Transverse colon (tissue), 4 donors: ENCODE results near the gene MID2. TPM values are rescaled to one million over a fixed set of nuclear protein-coding genes. Genes with fewer than 3 reads are reported as not detected.

ENCODE experiments used
- DNase-seq: peaks from one replicate; pipeline ENCODE4 v3.0.0-alpha.2; 2019
- H3K27ac ChIP-seq, 4 donors: fragments of 200-600 bp; sonication (generic); 2 replicates each; pipeline ENCODE4 v1.5.1; 2016 to 2018; ENCODE audit warnings: inconsistent platforms in 4 of 4
- H3K27me3 ChIP-seq: fragments of 200-600 bp; sonication (generic); 2 replicates; pipeline ENCODE4 v1.5.1; 2017; ENCODE audit warnings: inconsistent platforms
- H3K36me3 ChIP-seq, 4 donors: fragments of 200-600 bp; sonication (generic); 2 replicates each; pipeline ENCODE4 v1.5.1; 2017 to 2019; ENCODE audit warnings: inconsistent platforms in 4 of 4
- H3K4me1 ChIP-seq, 4 donors: fragments of 200-600 bp; sonication (generic); 2 replicates each; pipeline ENCODE4 v1.5.1; 2017 to 2020; ENCODE audit warnings: inconsistent platforms in 4 of 4
- H3K4me3 ChIP-seq, 4 donors: fragments of 200-600 bp; sonication (generic); 1 replicate in 1 of 4; 2 replicates in 3 of 4; pipeline versions ENCODE4 v1.5.1 to v1.6.1; 2017 to 2019; ENCODE audit warnings: inconsistent platforms in 4 of 4
- H3K9me3 ChIP-seq, 2 donors: fragments of 200-600 bp; sonication (generic); 2 replicates each; pipeline ENCODE4 v1.5.1; 2017 to 2019; ENCODE audit warnings: inconsistent platforms in 2 of 2
- CTCF ChIP-seq, 5 experiments: fragments of 200-600 bp in 3 of 5; fragments of 450-650 bp in 2 of 5; sonication (generic) in 3 of 5; IDR thresholded peaks; 1 replicate in 2 of 5; 2 replicates in 3 of 5; pipeline ENCODE4 v1.5.1; 2016 to 2017; ENCODE audit warnings: antibody characterized with exemption in 5 of 5, inconsistent platforms in 3 of 5, mild to moderate bottlenecking in 2 of 5, moderate library complexity in 1 of 5
- EP300 ChIP-seq: sonication (generic); formaldehyde crosslinking; IDR thresholded peaks from one replicate; pipeline ENCODE4 v1.6.1; 2017; ENCODE audit warnings: antibody characterized with exemption, low read depth
- POLR2A ChIP-seq: fragments of 450-650 bp; IDR thresholded peaks from one replicate; pipeline ENCODE4 v1.6.1; 2016; ENCODE audit warnings: antibody characterized with exemption, mild to moderate bottlenecking, moderate library complexity
- POLR2AphosphoS5 ChIP-seq, 3 donors: sonication (generic); formaldehyde crosslinking; IDR thresholded peaks; one replicate each; pipeline ENCODE4 v1.6.1; 2016; ENCODE audit warnings: antibody characterized with exemption in 3 of 3
- WGBS, 2 donors: methylation state at CpG; one replicate each; pipeline ENCODE4 v1.1.5; 2018; ENCODE audit warnings: low coverage in 1 of 2; 5-methylcytosine and 5-hydroxymethylcytosine counted together
- in situ Hi-C, 4 donors: fragments of 200-750 bp; cut with MboI; loops; one replicate each; pipeline versions ENCODE4 v1.15.0 to v1.15.1; 2017; ENCODE audit warnings: low sequenced_read_pairs in 3 of 4, low pct_ligation_motif_present in 1 of 4, low pct_unique_long_range_greater_than_20kb in 1 of 4
- intact Hi-C: fragments of 100-400 bp; cut with DNase I; formaldehyde crosslinking; loops from one replicate; pipeline ENCODE4 v1.15.1; 2023; ENCODE audit warnings: low total_unique reads
- total RNA-seq, 4 donors: library from RNA; depleted of rRNA; stranded (reverse); fragments of >200 nt; gene quantifications; one replicate each; pipeline ENCODE4 v1.1.0, GENCODE V29; 2016

The MID2 gene
- total RNA-seq, result 10 to 100 TPM in 2 of 4 donors, 1 to 10 TPM in 2; 4.6 to 76.6 (median 12.8) TPM

DNA sequence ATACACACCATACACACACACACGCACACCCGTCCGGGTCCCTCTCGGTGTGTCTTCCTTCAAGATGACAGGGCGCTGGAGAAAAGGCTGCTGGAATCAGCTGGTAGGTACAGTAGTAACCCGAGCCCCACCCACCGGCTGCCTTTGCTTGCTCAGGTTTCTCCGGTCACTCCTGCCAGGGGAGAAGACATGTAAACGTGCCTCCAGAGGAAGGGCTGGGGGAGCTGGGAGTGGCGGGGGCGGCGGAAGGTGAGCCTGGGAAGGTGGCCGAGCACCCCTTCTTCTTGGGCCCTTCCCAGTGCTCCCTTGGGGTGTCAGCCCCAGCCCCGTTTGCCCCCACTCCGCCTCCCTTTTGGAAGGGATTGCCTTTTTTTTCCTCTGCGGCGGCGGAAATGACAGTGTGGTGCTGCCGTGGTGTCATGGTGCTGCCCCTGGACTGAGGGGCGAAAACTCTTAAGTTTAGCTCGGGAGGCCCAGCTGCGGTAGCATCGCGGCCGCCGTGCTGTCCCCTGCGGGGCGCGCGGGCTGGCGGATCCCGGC, at the start of gene MID2:
Gene MID2 (plus strand): TSS at position 169 of the 540 bp plus-strand sequence. CDS start 561 bp downstream, outside the sequence.
- WGBS, 2 donors, result 67% methylated on average over 32 of the region's 32 CpGs; no CpG with 5 or more reads in 1 of the 2 donors
- in situ Hi-C loops (no loop called here), intact Hi-C loops (no loop called here)
- Histone ChIP-seq H3K27me3 (no peaks in the 10 kb centered on the region), H3K4me1 (peaks cover 0 to 6% (median 2%) of the 10 kb centered on the region in 4 donors), H3K36me3 (no peaks in the 10 kb centered on the region), H3K4me3 (peak within 1 kb of the TSS; percentile 41 to 64 (median 47)), H3K9me3 (no peaks in the 10 kb centered on the region), H3K27ac (peak within 1 kb of the TSS; percentile 85 to 90 (median 88))
- peak; percentile 69 for DNase-seq
- TF ChIP-seq POLR2A (peak; percentile 22), POLR2AphosphoS5 (IDR thresholded peaks at IDR 0.05) (peak in 2 of 3 donors; percentile 10 to 24), EP300 (no peak), CTCF (IDR thresholded peaks at IDR 0.05) (no peak)

DNA sequence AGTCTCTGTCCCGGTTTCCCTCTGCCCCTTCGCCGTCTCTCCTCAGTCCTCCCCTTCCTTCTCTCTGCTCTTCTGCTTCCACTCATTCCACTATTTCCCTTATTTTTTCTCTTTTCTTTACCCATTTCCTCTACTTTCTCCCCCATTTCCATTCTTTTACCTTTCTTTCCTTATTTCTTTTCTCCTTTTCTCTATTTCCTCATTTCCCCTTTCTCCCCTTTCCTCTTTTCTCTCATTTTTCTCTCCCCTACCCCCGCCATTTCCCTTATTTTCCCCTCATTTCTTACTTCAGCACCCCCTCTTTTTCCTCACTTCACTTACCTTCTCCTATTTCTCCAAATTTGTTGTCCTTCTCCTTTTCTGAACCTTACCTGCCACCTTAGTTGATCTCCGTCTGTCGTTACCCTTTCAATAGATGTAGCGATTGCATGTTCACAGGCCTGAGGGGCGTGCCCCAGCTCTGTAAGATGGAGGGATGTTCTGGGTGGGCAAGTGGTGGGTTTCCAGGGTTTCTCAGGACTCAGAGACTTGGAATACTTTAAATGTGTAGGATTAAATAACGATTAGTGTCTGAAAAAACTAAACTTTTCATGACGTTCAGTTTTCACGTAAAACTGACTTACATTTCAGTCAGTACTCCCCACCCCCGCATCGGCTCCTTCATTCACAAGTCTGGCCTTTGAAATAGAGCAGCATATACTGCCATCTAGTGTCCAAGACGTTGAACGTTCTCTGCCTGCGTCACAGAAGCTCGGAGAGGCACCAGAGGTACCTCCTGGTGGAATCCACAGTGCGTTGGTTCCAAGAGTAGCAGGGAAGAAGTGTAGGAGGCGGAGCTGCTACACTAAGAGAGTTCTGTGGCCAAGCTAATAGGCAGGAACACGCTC, 48.8 kb upstream of the MID2 start:
- WGBS, 2 donors, result 17 to 22% methylated on average over 3 to 20 of the region's 20 CpGs
- peaks cover 0 to 18% (median 0%) of the 10 kb centered on the region in 4 donors for H3K4me1 ChIP-seq
- TF ChIP-seq CTCF (IDR thresholded peaks at IDR 0.05), result peak; percentile 56 to 77 (median 75)
- TF ChIP-seq POLR2AphosphoS5 (IDR thresholded peaks at IDR 0.05), result no peak
- in situ Hi-C loops, result loop anchor here in 2 of 4 donors (10.0 to 25.0 kb wide), 2 partner anchors 112 to 765 kb away; partner anchors contain the start of gene MORC4 (in 1 of the 2)
- H3K36me3 ChIP-seq, result no peaks in the 10 kb centered on the region
- DNase-seq, result peak; percentile 80
- no peaks in the 10 kb centered on the region for H3K9me3 ChIP-seq
- H3K4me3 ChIP-seq, result peak overlapping the region in 3 of 4 donors; percentile 46 to 62 (median 50)
- peak overlapping the region; percentile 77 to 88 (median 83) for H3K27ac ChIP-seq
- intact Hi-C loops, result loop anchor here (2.0 to 5.0 kb wide), 3 partner anchors 60 to 120 kb away; no protein-coding TSS in a partner anchor
- no peaks in the 10 kb centered on the region for H3K27me3 ChIP-seq

DNA sequence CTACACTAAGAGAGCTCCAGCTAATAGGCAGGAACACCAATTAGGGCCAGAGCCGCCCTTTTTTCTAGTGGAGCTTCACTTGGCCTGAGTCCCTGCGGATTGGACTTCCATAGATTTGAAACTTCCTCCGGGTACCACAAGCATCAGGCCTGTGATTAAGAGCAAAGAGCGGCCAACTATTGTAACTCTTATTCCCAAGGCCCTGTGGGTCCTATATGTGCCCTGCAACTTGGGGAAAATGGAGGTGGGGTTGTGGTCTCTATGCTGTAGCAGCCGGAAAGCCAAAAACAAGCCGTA, 48.2 kb upstream of the MID2 start, which contains the start of gene NCBP2L:
Gene NCBP2L (plus strand): TSS at position 198 of the 297 bp plus-strand sequence. CDS start 16,488 bp downstream, outside the sequence.
- Histone ChIP-seq H3K9me3 (no peaks in the 10 kb centered on the region), H3K4me3 (peak within 1 kb of the TSS in 3 of 4 donors; percentile 46 to 62 (median 50)), H3K36me3 (no peaks in the 10 kb centered on the region), H3K4me1 (peaks cover 0 to 18% (median 0%) of the 10 kb centered on the region in 4 donors), H3K27ac (peak within 1 kb of the TSS; percentile 77 to 88 (median 83)), H3K27me3 (no peaks in the 10 kb centered on the region)
- intact Hi-C loops, result loop anchor here (2.0 to 5.0 kb wide), 3 partner anchors 60 to 120 kb away; no protein-coding TSS in a partner anchor
- no peak for DNase-seq
- WGBS, 2 donors, result 73% methylated on average over 6 of the region's 6 CpGs; no CpG with 5 or more reads in 1 of the 2 donors
- TF ChIP-seq EP300 (no peak), POLR2AphosphoS5 (IDR thresholded peaks at IDR 0.05) (no peak), CTCF (IDR thresholded peaks at IDR 0.05) (no peak), POLR2A (no peak)
- in situ Hi-C loops, result loop anchor here in 2 of 4 donors (10.0 to 25.0 kb wide), 2 partner anchors 113 to 765 kb away; partner anchors contain the start of gene MORC4 (in 1 of the 2)

DNA sequence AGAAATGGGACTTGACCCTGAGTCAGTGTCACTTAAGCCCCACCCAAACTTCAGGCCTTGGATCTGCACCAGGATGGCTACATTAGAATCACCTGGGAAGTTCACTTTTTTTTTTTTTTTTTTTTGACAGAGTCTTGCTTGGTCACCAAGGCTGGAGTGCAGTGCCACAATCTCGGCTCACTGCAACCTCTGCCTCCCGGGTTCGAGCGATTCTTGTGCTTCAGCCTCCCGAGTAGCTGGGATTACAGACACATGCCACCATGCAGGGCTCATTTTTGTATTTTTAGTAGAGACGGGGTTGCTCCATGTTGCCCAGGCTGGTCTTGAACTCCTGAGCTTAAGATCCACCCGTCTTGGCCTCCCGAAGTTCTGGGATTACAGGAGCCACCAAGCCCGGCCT, 45.1 kb upstream of the MID2 start:
- in situ Hi-C loops (loop anchor here in 2 of 4 donors (5.0 to 25.0 kb wide), 2 partner anchors 118 to 768 kb away; partner anchors contain the start of gene MORC4 (in 1 of the 2)), intact Hi-C loops (no loop called here)
- Histone ChIP-seq H3K9me3 (no peaks in the 10 kb centered on the region), H3K4me3 (no peak overlapping the region), H3K27ac (no peak overlapping the region), H3K27me3 (no peaks in the 10 kb centered on the region), H3K4me1 (peaks cover 0 to 9% (median 0%) of the 10 kb centered on the region in 4 donors), H3K36me3 (no peaks in the 10 kb centered on the region)
- no peak for DNase-seq
- TF ChIP-seq CTCF (IDR thresholded peaks at IDR 0.05) (no peak), POLR2AphosphoS5 (IDR thresholded peaks at IDR 0.05) (no peak), EP300 (no peak), POLR2A (no peak)
- 79% methylated on average over 8 of the region's 9 CpGs; no CpG with 5 or more reads in 1 of the 2 donors for WGBS, 2 donors
